GM21360 (cell line): ENCODE results near the gene CTTN.

ENCODE experiments used
- ATAC-seq: cut with Tn5 transposase; IDR thresholded peaks from one replicate; pipeline ENCODE4 v1.9.1; 2021; ENCODE audit warnings: mild to moderate bottlenecking, moderate library complexity; ENCODE audit not compliant: unreplicated experiment

CTTN gene

DNA sequence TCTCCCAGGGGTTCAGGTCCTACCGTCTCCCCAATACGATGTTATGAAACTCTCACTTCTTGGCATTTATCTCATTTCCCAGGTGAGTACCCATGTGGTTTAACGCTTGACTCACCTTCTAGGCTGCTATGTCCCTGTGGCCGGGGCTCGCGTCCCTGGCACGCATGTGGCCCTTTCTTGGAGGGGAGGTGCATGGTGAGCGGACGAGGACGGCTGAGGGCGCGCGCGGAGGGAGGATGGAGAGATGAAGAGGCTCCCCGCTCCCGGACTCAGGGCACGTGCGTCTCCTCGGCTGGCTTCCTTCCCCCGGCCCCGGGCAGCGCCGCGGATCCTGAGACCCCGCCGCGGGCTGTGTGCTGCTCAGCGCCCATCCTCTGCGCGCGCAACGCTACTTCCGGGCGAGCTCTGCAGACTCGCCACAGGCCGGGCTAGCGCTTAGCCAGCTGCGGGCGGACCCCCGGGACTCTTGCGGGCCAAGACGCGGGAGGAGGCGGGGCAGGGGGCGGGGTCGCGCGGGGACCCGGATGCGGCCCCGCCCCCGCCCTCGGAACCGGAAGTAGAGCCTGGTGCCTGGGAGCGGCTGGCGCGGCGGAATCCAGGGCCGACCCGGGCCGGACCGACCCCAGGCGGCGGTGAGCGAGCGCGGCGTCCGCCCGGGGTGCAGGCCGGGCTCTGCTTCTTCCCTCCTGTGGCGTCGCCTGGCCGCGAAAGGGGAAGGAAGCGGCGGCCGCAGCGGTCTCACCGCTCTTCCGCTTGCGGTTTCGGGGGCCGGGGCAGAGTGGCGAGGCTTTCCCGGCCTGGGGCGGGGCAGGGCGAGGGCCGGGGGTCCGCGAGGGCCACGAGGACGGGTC is at the start of gene CTTN:
Gene CTTN, plus strand, starts transcription at position 547 of the 851 bp plus-strand sequence. CDS start 8,769 bp downstream, outside the sequence.
- peak; percentile 46 for ATAC-seq

DNA sequence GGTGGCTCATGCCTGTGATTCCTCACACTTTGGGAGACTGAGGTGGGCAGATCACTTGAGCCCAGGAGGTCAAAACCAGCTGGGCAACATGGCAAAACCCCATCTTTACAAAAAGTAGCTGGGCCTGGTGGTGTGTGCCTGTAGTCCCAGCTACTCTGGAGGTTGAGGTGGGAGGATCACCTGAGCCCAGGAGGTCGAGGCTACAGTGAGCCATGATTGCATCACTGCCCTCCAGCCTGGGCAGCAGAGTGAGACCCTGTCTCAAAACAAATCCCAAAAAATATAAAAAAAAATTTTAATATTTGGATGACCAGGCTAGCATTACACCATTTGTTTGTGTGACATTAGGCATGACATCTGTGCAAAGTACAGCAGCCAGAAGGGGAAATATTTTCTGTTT is 49.7 kb upstream of the CTTN start:
- no peak for ATAC-seq

- ATAC-seq = no peak
Observed at GRCh38 chr11:70351646-70352045, 46.7 kb upstream of the CTTN start.

DNA sequence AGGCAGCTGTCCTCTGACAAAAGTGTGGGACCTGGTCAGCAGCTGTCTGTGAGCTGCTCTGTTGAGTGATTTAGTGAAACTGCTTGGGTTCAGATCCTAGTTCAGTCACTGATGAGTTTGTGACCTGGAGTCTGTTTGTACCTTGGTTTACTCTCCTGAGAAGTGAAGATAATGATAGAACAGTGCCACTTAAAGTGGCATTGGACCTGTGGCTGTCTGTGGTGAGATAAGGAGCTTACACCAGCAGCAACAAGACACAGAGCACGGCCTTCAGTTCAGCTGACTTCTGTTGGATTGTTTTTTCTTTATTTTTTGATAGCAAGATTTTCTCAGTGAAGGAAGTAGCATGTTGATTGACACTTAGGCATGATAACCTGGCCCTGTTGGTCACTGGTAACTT is 46.2 kb upstream of the CTTN start:
- no peak for ATAC-seq

DNA sequence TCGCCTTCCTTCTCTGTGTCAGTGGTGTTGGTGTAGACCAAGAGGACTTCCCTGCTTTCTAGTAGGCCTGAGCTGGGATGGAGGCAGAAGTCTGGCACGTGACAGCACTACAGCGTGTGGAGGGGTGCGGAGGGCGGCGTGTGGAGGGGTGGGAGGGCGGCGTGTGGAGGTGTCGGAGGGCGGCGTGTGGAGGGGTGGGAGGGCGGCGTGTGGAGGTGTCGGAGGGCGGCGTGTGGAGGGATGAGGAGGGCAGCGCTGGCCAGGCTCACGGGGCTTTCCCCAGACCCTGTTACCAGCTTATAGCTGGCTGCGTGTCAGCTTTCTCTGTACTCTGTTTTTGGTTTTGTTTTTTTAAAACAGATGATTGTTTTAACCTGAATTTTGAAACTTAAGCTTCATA is 45.7 kb upstream of the CTTN start:
- no peak for ATAC-seq

DNA sequence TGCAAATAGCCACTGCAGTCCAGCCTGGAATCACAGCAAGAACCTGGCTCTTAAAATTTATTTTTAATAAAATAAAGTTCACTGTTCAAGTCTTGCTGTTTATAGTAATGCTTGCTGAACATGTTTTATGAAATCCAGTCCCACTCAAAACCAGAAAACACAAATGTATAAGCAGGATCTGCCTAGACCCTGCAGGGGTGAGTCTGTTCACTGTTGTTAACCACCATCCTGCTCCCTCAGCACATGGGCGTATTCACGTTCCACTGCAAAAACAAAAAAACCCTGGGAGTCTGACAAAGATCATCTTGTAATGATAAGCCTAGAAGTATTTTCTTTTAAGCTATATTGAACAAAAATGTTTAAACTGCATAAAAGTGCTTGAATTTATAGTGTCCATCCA is 45.0 kb upstream of the CTTN start:
- ATAC-seq = no peak

- ATAC-seq = no peak
Observed at GRCh38 chr11:70353900-70354568, 44.3 kb upstream of the CTTN start.

GRCh38 chr11:70354629-70355028 is 43.7 kb upstream of the CTTN start:
- no peak for ATAC-seq

DNA sequence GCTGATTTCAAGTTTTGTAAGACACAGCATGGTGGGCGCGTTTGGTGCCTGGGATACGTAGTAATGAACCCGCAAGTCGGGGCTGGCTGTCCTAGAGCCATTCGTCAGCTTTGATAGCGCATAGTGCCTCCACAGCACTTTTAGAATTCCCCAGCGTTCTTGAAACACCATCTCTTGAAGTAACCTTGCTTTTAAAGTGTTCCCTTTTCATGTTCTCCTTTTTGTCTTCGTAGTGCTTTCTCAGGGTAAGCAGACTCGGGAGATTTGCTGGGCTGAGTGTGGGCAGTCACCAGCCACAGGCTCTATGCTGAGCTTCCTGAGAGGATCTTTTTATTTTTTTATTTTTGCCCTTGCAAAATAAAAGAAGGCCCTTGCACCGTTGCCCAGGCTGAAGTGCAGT is 39.6 kb upstream of the CTTN start:
- ATAC-seq = no peak

GRCh38 chr11:70359451-70360205 is 38.7 kb upstream of the CTTN start:
- ATAC-seq = no peak

GRCh38 chr11:70360211-70360610 is 38.1 kb upstream of the CTTN start:
- no peak for ATAC-seq

DNA sequence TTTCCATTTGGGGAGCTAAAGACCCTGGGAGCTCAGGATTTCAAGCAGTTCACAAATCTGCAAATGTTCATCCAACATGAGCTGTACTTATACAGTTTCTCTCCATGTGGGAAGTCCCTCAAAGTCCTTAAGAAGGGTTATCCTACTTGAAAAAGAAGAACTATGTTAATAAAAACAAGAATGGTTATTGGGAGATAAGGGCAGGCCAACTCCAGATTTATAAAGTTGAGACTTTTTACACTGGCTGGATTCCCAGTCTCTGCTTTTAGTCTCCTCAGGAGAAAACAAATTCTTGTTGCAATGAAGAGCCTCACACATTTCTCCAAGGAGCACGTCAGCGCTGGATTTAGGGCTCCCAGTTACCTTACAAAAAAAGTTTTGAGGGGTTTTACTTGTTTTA is 34.2 kb upstream of the CTTN start:
- ATAC-seq = no peak

DNA sequence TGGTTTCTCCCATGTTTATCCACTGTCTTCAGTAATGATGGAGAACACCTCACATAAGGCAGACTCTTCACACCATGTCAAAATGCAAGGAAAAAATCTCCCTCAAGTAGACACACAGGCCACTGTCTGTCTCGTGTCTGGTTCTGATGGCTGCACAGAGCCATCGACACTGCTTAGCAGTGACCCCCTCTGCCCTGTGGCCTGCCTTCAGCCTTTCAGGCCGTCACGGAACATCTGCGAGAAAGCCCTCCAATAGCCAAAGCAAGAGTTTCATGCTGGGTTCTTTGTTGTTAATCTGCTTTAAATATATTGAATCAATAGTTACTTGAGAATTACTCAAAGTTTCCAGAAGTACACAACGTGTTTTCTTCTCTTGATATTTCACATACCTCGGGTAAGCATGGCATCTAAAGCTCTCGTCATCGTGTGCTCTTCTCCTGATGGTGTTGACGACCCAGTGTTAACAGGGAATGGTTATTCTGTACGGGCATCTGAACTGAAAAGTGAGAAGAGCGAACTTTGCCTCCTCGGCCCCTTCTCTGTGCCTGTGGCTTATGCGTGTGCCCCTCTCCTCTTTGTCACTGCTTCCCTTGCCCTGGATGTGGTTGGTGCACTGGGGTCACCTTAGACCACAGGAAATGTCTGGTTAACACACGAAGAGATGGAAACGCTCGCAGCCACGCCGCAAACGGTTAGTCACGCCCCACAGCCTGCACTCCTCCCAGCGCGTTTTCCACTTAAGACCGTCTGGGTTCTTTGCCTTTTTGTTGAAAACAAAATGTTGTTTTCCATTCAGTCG is 33.4 kb upstream of the CTTN start:
- ATAC-seq = no peak

DNA sequence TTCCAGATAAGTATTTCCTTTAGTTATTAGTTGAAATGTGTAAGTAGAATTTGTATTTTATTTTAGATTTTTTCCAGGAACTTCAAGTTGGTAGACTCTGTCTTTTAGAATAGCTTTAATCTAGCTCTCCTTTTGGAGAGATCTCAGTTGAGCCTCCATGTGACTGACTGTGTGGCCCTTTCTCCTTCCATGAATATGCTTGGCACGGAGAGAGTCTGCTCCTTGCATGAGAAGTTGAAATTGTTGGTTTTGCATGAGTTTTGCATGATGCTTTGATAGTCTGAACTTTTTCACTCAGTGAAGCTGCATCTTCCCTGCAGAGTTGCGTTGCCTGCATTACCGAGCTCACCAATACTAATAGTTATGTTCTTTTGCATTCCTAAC is 32.8 kb upstream of the CTTN start:
- no peak for ATAC-seq

GRCh38 chr11:70367071-70367470 is 31.3 kb upstream of the CTTN start:
- no peak for ATAC-seq

GRCh38 chr11:70368961-70369360 is 29.4 kb upstream of the CTTN start:
- ATAC-seq = no peak

DNA sequence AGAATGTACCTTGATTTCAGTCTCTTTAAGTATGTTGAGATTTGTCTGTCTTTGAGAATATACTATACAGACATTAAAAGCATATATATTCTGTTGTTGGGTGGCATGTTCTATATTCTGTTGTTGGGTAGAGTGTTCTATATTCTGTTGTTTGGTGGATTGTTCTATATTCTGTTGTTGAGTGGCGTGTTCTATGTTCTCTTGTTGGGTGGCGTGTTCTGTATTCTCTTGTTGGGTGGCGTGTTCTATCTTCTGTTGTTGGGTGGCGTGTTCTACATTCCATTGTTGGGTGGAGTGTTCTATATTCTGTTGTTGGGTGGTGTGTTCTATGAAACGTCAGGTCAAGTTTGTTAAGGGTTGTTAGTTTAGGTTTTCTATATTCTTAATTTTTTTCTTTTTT is 27.1 kb upstream of the CTTN start:
- ATAC-seq = no peak

DNA sequence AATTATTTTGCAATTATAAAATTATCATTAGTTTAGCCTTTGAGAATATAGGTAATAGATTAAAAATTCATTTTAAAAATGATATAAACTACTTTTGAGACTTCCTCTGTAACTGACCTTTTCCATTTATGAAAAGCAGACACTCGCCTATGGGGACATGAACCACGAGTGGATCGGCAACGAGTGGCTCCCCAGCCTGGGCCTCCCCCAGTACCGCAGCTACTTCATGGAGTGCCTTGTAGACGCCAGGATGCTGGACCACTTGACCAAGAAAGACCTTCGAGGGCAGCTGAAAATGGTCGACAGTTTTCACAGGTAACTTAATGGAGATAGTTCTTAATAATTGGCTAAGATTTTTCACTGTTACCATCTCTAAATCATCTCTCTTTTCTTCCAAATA is 26.3 kb upstream of the CTTN start:
- no peak for ATAC-seq

DNA sequence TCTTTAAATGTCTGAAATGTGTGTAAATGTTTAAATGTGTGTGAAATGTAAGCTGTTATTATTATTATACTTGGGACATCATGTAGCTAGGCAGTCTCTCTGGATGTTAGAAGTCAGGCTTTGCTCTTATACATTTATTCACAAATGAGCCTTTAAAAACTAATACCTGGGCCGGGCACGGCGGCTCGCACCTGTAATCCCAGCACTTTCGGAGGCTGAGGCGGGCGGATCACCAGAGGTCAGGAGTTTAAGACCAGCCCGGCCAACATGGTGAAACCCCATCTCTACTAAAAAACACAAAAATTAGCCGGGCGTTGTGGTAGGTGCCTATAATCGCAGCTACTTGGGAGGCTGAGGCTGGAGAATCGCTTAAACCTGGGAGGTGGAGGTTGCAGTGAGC is 21.7 kb upstream of the CTTN start:
- no peak for ATAC-seq

GRCh38 chr11:70377645-70378044 is 20.7 kb upstream of the CTTN start:
- no peak for ATAC-seq
